HL-60/S4 treated with retinoic acid at 250 ng/mL for 4 days and 3 days (cell line): ENCODE measurements around the gene CDKN3.
"Not testable (repeated sequence)": the region's sequence is repeated elsewhere in the genome, so short reads cannot be mapped to it uniquely, and the experiment has no call there.

Source experiments
- in situ Hi-C: fragments of 300-500 bp; cut with MboI; formaldehyde crosslinking; loops from 2 replicates; pipeline ENCODE4 v1.7.0; 2022; ENCODE audit warnings: low sequenced_read_pairs

CDKN3 gene

DNA sequence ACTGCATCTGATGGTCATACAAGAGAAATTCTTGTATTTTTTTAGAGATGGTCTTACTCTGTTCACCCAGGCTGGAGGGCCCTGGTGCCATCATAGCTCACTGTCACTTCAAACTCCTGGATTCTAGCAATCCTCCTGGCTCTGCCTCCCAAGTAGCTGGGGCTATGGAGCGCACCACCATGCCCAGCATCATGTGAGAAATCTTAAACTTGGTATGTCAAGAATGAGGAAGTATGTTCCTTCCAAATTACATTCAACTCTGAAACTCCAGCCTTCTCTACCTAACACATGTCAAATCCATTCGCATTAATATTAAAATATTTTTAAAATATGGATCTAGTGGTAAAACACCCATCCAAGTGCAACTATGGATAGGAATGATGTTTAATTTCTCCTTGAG, 27.5 kb upstream of the CDKN3 start:
- in situ Hi-C loops = no loop called here

DNA sequence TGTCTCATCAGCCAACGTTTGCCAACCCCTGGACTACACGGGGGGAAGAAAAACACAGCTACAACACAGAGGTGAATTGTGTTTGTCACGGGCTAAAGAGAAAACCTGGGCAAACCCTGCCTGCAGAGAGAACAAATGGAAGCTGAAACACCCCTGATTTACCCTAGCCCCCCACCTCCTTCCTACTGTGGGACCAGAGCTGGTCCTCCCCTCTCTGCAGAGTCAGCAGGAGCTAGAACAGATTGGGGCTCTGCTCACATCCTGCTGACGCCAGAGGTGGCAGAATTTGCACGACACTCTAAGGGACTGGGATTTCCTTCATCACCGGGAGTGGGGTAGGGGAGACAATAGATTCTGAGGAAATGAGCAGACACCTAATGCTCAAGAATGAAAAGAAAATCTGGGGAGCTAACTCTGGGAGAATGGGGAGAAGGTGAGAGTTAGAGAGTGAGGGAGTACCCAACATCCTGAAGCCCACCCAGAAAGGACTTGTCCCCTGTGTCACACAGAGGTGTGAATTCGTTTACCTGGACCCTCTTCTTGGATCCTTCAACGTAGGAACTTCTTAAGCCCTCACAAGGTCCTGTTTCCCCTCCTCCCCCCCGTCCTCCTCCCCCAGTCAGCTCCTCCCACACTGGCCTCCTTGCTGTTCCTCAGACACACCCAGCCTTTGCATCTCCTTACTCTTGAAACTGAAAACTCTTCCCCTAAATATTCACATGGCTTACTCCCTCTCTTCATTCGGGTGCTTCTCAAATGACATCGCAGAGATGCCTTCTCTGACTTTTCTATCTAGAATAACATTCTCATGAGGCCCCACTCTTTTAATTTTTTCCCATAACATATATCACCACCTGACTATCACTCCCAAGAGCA, 26.2 kb upstream of the CDKN3 start:
- in situ Hi-C loops = no loop called here

DNA sequence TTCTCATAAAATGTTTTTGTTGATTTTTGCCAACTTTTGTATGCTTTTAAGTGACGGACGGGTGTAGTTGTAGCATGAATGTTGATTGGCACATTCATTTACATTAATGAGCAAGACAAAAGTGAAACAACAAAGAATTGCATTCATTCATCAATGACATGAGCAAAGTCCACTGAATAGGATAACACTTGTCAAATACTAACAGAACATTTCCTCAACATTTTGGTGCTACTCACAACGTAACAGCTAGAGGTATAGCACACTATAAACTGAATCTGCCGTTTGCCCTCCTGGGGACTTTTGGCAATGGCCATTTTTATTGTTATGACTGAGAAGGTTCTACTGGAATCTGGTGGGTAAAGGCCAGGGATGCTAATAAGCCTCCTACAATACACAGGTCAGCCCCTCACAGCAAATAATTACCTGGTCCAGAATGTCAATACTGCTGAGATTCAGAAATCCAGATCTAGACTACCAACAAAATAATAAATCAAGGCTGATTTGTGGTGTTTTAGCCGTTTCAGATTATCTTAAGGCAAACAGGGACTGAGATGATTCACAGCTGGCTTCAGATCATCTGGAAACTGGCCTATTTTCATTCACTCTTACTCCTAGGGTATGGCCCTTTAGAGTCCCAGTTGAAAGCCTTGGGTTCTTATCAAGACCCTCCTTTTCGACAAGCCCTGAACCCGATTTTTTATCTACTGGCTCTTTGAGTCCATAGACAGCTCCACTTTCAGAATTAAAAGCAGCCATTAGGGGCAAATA, 22.5 kb upstream of the CDKN3 start:
- in situ Hi-C loops = no loop called here

DNA sequence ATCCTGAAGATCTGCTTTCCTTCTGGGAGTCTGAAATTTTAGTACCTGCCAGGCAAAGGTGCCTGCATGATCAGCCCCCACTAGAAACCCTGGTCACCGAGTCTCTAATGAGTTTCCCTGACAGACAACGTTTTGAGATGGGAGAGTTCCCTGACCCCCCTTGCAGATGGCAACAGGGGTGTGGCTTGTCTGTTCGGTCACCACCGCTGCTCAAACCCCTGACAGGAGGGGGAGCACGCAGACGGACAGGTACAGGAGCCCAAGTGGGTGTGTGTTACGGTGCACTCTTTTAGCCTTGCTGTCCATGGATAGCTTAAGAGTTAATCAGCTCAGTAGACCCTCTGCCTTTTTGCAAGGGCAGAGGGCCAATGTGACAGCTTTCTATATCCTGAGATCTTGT, 19.3 kb upstream of the CDKN3 start:
- in situ Hi-C loops = no loop called here

DNA sequence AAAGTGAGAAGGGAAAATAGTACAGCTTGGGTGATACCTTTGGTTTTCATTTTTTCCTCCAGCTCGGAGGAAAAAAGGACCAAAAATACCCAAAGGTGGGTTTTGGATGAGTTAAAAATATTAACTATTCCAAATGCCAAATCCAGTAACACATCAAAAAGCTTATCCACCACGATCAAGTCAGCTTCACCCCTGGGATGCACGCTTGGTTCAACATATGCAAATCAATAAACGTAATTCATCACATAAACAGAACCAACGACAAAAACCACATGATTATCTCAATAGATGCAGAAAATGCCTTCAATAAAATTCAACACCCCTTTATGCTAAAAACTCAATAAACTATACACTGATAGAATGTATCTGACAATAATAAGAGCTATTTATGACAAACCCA, 17.9 kb upstream of the CDKN3 start:
- in situ Hi-C loops = not testable (repeated sequence)

DNA sequence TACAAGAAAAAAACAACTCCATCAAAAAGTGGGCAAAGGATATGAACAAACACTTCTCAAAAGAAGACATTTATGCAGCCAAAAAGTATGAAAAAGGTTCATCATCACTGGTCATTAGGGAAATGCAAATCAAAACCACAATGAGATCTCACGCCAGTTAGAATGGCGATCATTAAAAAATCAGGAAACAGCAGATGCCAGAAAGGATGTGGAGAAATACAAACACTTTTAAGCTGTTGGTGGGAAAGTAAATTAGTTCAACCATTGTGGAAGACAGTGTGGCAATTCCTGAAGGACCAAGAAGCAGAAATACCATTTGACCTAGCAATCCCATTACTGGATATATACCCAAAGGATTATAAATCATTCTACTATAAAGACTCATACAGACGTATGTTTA, 16.2 kb upstream of the CDKN3 start:
- in situ Hi-C loops = not testable (repeated sequence)

DNA sequence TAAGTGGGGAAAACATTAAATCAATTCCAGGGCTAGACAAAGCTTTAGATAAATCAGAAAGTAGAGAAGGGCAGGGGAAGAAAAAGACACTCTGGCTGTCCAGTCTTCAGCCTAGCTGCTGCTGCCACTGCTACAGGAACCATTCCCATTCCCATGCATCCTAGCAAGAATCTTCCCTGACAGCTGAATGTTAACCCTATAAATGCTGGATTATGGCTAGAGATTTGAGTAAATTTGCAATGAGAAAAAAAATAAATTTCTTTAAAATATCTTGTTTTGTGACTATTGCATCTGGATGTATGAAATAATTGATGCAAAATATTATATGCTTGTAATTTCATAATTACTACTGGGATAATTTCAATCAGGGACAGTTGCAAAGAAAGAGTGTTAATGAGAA, 15.0 kb upstream of the CDKN3 start:
- in situ Hi-C loops = no loop called here

DNA sequence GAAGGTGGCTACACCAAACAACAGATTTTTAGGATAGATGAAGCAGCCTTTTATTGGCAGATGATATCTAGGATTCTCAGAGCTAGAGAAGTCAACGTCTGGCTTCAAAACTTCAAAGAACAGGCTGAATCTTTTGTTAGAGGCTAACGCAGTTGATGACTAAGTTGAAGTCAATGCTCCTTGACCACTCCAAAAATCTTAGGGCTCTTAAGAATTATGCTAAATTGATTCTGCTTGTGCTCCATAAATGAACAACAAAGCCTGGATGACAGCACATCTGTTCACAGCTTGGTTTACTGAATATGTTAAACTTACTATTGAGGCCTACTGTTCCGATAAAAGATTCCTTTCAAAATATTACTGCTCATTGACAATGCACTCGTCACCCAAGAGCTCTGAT, 13.0 kb upstream of the CDKN3 start:
- in situ Hi-C loops = no loop called here

DNA sequence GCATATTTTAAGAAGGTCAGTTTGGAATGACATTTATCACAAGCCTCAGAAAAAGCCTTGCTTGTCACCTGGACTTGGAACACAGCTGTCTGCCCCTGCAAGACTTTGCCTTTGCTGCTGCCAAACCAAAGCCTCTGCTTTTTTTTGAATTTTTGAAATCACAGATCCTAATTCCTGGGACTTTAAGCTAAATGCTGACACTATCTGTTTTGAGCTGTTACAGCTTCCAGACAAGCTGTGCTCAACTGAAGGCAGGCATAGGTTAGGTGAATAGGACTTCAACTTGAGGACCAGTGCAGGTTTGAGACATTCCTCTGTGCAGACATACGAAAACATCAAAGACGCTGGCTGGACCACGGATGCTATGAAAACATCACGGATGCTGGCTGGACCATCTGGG, 11.3 kb upstream of the CDKN3 start:
- in situ Hi-C loops = no loop called here

DNA sequence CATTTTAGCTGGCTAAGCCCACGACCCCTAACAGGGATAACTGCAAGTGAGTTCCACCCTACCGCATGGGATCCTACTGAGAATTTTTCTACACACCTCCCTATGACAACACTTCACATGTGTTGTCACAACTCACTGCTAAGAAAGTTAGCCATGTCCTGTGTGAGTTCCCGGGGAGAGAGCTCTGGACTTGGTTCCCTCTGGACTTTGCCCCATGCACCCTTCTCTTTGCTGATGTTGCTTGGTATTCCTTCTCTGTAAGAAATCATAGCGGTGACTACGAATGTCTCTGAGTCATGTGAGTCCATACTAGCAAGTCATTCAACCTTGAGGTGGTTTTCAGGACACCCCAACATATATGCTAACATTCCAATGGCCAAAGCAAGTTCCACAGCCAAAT, 9.5 kb upstream of the CDKN3 start:
- in situ Hi-C loops = no loop called here

DNA sequence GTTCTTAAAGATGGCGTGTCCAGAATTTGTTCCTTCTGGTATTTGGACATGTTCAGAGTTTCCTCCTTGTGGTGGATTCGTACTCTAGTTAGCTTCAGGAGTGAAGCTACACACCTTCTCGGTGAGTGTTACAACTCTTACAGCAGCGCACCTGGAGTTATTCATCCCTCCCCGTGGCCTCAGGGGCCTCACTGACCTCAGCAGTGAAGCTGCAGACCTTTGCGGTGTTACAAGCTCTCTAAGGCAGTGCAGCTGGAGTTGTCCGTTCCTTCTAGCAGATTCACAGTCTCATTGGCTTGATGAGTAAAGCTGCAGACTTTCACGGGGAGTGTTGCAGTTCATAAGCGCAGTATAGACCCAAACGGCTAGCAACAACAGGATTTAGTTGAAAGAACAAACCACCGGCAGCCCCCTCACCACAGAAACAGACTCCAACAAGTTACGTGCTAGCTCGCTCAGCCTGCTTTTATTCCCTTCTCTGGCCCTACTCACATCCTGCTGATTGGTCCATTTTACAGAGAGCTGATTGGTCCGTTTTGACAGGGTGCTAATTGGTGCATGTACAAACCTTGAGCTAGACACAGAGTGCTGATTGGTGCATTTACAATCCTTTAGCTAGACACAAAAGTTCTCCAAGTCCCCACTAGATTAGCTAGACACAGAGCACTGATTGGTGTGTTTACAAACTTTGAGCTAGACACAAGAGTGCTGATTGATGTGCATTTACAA, 4.5 kb upstream of the CDKN3 start:
- in situ Hi-C loops = no loop called here

DNA sequence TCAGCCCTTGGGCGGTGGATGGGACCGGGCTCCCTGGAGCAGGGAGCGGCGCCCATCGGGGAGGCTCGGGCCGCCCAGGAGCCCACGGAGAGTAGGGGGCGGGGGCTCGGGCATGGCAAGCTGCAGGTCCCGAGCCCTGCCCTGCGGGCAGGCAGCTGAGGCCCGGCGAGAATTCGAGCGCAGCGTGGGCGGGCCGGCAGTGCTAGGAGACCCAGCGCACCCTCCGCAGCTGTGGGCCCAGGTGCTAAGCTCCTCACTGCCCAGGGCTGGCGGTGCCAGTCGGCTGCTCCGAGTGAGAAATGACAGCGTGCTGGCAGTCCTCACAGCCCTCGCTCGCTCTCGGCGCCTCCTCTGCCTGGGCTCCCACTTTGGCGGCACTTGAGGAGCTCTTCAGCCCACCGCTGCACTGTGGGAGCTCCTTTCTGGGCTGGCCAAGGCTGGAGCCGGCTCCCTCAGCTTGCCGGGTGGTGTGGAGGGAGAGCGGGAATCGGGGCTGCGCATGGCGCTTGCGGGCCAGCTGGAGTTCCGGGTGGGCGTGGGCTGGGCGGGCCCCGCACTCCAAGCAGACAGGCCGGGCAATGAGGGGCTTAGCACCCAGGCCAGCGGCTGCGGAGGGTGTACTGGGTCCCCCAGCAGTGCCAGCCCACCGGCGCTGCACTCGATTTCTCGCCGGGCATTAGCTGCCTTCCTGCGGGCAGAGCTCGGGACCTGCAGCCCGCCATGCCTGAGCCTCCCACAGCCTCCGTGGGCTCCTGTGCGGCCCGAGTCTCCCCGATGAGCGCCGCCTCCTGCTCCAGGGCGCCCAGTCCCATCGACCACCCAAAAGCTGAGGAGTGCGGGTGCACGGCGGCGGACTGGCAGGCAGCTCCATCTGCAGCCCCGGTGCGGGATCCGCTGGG, 3.6 kb upstream of the CDKN3 start:
- in situ Hi-C loops = not testable (repeated sequence)

DNA sequence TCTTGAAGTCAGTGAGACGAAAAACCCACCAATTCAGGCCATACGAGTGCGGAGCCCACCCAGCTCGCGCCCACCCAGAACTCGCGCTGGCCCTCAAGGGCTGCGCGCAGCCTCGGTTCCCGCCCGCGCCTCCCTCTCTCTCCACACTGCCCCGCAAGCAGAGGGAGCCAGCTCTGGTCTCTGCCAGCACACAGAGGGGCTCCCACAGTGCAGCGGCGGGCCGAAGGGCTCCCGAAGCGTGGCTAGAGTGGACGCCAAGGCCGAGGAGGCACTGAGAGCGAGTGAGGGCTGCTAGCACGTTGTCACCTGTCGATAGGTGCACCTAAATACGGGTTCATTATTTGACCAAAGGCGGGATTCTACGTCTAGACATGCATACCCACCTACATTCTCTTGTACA, 2.2 kb upstream of the CDKN3 start:
- in situ Hi-C loops = no loop called here

DNA sequence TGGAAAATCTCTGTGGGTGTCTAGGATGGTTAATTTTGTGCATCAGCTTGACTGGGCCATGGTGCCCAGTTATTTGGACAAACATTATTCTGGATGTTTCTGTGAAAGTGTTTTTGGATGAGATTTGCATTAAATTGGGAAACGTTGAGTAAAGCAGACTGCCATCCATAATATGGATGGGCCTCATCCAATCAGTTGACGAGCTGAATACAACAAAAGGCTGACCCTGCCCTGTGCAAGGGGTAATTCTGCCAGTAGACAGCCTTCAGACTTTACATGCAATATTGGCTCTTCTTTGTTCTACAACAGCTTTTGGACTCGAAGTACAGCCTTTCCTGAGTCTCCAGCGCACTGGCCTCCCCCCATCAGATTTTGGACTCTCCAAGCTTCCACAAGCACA, 1.5 kb upstream of the CDKN3 start:
- in situ Hi-C loops = no loop called here

DNA sequence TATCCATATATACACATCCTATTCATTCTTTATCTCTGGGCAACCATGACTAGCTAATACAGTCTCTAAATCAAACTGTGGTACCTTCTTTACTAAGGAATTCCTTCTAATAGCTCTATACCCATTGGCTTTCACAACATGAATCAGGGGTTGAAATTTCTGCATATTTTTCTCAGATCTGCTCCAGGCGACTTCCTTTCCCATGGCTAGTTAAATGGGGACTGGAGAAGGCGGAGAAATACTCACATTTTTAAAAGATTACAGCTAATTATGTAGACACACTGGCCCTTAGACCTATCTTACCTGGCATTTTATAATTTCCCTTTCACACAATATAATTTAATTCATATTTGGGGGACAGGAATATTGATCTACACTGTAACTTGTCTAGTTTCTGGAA, 1.1 kb upstream of the CDKN3 start:
- in situ Hi-C loops = no loop called here

DNA sequence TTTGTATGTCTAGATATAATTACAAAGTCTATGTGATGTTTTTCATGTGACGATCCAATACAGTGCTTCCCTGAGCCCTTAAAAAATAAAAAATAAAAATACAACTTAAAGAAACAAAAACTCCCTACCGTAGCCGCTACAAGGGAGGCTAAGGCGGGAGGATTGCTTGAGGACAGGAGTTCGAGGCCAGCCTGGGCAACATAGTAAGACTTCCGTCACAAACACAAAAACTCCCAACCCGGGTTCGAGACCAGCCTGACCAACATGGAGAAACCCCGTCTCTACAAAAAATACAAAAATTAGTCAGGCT, 669 bp upstream of the CDKN3 start:
- in situ Hi-C loops = no loop called here

DNA sequence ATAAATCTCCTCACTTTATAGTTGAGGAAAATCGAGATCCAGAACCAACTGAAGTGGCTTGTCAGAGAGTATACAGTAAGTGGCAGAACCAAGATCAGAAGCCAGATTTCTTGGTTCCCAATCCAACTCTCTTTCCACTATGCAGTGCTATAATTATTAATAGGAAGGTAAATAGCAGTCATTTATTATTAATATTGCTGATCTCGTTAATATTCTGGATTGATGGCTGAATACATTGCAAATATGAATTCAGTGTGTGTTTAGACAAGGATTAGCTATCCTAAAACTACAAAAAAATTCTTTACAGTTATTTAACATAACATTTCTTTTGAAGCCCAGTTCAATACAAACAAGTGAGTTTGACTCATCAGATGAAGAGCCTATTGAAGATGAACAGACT, 2.8 kb downstream of the CDKN3 start:
- in situ Hi-C loops = no loop called here

DNA sequence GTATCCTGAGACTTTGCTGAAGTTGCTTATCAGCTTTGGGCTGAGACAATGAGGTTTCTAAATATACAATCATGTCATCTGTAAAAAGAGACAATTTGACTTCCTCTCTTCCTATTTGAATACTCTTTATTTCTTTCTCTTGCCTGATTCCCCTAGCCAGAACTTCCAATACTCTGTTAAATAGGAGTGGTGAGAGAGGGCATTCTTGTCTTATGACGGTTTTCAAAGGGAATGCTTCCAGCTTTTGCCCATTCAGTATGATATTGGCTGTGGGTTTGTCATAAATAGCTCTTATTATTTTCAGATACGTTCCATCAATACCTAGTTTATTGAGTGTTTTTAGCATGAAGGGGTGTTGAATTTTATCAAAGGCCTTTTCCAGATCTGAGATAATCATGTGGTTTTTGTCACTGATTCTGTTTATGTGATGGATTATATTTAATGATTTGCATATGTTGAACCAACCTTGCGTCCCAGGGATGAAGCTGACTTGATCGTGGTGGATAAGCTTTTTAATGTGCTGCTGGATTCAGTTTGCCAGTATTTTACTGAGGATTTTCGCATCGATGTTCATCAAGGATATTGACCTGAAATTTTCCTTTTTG, 6.7 kb downstream of the CDKN3 start:
- in situ Hi-C loops = not testable (repeated sequence)

DNA sequence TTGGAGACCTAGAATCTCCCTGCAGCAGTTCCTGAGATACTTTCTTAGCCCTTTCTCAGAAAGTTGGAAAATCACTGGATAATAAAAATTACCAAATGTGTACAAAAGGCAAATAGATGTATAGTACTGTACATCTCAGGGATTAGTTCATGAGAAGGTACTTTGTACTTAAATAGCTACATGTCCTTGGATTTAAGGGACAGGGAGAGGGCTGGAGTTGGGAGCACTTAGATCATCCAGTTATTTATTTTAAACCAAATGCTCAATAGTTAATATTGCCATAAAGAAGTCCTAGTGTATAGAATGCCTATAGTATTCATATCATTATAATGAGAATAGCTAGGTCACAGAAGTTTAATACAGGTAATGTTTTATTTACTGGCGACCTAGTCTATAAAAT, 13.4 kb downstream of the CDKN3 start:
- in situ Hi-C loops = no loop called here

DNA sequence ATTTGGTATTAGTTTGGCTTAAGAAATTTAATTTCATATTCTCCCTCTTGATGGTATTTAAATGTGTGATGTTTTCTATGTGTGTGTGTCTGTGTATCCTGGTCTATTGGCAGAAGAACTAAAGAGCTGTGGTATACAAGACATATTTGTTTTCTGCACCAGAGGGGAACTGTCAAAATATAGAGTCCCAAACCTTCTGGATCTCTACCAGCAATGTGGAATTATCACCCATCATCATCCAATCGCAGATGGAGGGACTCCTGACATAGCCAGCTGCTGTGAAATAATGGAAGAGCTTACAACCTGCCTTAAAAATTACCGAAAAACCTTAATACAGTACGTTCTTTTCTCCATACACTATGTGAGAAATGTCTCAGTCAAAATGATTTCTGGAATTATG, 14.6 kb downstream of the CDKN3 start:
- in situ Hi-C loops = no loop called here
